ENCODE results near the gene B9D1. TPM values are rescaled to one million over a fixed set of nuclear protein-coding genes. Genes with fewer than 3 reads are reported as not detected.
A peak's percentile ranks its signal among the peaks of the same experiment; 100 is the strongest.

Gene B9D1
- total RNA-seq, 1 experiment from 2014 or later: 41.5 TPM

DNA sequence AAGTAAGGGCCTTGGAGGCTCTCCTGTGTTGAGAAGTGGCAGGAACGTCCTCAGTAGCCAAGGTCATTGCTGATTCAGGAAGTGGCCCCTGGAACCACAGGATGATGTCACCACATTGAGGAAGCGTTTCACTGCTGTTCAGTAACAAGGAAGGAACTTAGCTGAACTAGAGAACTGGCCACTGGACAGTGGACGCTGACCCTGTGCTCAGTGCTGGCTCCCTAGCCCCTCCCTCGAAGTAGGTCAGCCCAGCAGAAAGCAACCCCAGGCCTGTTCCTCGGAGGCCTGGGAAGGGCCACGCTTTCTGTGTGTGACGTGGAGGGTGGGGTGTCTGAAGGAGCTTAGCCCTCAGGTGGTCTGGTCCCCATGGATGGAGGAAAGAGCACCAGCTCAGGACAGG is 58.3 kb downstream of the B9D1 start:
- peak; percentile 69 for DNase-seq (ENCODE audit: low spot score)

DNA sequence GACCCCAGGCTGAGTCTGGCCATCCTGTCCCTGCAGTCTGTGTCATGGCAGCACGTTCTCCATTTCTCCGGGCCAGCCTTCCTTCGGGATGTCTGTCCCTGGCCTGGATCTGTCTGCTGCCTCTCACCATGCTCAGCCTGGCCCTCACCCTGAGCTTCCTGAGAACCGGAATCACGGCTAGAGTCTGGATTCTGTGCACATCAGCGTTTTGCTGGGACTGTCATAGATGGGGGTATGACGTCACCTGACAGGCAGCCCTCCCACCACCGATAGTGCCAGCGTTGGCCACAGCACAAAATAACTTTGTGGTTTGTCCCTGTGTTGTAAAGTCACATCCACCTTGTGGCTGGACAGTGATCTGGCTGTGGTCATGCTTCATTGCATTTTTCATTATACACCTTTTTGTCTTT is 59.2 kb downstream of the B9D1 start:
- DNase-seq (ENCODE audit: low spot score): no peak

DNA sequence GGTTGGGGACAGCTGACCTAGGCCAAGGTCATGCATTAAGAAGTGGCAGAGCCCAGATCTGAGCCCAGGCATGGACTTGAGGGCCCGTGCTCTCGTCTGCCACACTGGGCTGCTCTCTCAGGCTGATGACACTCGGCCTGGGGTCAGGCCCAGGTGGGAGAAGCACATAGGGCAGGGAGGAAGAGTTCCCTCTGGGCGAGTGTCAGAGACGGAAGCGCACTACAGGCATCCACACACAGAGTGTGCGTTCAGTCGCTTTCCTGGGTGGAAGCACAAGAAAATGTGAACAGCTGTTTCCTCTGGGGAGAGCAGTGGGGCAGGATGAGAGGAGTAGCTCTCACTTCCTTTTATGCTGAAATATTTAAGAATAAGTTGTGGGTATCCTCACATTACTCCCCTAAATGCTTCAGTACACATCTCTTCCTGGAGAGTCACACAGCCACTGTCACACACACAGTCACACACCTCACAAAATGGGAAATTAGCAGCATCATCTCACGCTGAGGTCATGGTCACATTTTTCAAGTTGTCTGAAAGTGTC is 59.7 kb downstream of the B9D1 start:
- DNase-seq (ENCODE audit: low spot score): no peak

DNA sequence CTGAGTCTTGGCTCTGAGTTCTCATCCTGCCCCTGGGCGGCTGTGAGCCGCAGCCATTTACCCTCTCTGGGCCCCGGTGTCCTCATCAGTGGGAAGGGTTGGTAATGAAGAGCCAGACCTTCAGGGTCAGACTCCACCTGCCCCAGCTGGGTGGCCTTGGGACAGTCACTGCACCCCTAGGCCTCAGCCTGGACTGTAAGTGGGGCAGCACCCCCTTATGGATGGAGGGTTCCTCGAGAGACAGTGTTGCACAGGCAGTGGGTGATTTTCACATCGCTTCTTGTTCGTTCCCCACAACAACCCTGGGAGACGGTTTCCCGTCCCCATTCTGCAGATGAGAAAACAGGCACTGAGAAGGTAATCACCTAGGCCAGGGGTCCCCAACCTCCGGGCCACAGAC is 60.5 kb downstream of the B9D1 start:
- no peak for DNase-seq (ENCODE audit: low spot score)

DNA sequence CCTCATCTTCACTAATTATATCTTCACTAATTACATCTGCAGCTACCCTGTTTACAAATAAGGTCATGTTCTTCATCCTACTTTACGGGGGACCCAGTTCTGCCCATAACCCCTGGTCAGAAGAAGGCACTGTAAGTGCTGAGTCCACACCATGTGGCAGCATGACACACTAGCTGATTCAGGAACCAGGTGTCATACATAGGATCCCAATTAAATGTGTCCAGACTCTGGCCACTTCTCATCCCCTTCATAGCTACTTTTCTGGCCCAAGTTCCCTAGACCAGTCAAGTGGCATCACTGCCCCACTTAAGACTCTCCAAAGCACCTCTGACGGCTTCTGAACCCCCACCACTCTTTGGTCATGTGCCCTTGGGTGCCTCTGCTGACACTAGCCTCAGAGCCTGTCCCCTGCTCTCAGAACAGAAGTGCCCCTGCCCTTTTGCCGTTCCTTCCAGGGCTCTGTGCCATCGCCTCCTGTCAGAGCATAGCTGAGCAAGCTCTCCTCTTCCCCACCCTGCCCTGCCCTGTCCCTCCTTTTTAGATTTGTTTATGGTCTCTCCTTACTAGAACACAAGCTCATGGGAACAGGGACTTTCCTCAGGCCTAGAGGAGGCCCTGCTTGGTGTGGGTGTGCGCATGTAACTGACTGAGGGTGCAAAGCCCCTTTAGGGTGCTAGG is 61.1 kb downstream of the B9D1 start:
- DNase-seq (ENCODE audit: low spot score): no peak

DNA sequence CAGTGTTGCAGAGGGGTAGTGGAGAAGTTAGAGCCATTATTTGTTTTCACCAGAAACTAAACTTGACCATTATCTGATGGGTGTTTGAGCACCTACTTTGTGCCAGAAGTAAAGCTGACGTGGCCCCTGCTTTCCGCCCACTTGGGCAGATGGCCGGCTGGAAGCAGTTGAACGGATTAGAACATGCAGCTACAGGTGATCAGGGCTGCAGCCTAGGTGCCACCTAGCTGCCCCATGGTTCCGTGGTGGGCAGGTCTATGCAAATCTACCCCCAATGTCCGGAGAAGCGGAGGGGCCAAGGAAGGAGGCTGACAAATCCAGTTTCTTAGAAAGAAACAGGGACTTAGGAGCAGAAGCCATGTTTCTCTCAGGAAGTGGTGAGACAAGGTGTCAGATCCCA is 62.7 kb downstream of the B9D1 start:
- no peak for DNase-seq (ENCODE audit: low spot score)

DNA sequence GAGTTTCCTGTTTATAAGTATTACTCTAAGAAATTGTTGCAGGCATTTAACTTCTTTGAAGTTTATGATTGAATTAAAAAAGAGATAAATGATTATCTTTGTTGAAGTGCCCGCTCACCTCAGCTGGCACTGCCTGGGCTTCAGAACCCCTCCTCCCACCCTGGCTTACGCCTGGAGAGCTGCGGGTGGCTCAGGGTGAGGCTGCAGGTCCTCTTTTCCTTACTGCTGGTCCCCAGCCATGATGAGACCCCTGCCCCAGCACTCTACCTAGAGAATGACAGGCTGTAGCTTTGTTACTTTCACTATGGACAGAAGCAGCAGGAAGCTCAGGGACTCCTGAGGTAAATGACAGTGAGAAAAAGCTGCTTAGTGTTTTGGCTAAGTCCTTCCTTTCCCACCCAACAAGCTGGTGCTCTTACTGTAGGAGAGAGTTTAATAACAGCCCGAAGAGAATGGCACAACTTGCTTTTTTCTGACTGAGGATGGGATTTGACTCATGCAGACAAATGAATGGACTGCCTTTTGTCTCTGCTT is 63.2 kb downstream of the B9D1 start:
- no peak for DNase-seq (ENCODE audit: low spot score)

- no peak for DNase-seq (ENCODE audit: low spot score)
Measured at GRCh38 chr17:19298569-19299213, 63.8 kb downstream of the B9D1 start.

GRCh38 chr17:19296786-19297778 is 65.4 kb downstream of the B9D1 start:
- no peak for DNase-seq (ENCODE audit: low spot score)

DNA sequence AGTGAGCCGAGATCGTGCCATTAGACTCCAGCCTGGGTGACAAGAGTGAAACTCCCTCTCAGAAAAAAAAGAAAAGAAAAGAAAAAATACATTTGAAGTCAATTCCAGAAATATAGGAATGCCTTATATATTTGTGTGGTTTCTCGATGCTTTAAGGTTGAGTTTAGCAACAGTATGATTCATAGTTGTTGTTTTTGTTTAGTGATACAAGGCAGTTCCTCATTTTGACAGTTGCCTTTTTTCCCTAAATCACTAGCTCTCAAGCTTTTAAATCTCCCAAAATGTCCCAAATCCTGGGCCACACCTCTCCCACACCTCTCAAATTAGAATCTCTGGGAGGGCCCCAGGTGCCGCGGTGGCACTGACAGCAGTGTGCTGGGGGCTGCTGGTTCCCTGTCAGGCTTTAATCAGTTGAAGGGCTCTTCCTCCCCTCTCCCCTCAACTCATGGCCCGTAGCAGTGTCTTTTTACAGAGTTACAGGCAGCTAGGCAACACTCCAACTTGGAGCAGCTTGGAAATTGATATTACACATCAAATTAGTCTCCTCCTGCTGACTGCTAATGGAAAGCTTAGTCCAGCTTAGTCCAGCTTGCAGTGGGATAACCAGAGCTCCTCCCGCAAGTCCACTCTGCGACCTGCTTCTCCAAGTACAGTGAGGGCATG is 66.9 kb downstream of the B9D1 start:
- DNase-seq (ENCODE audit: low spot score): no peak

DNA sequence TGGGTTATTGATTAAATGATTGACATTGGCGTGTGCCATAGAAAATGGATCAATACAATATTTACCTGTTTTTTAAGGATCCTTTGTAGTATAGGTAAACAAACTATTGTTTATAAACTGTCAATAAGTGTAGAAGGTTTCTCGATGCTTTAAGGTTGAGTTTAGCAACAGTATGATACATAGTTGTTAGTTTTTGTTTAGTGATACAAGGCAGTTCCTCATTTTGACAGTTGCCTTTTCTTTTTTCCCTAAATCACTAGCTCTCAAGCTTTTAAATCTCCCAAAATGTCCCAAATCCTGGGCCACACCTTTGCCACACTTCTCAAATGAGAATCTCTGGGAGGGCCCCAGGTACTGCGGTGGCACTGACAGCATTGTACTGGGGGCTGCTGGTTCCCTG is 68.1 kb downstream of the B9D1 start:
- DNase-seq (ENCODE audit: low spot score): no peak

Other genes with a start within 250 kb of the B9D1 start
- gene GRAPL, start 235.1 kb downstream of the B9D1 start, total RNA-seq (2014; rRNA removed; shearing (Covaris generic)): not detected in 2 replicates
- gene EPN2, start 125.4 kb downstream of the B9D1 start, total RNA-seq (2014; rRNA removed; shearing (Covaris generic)): 9.8 and 10.4 TPM in 2 replicates
- 11.5 and 15.5 TPM in 2 replicates for gene MAPK7, start 15.8 kb upstream of the B9D1 start, total RNA-seq (2014; rRNA removed; shearing (Covaris generic))
- gene MFAP4, start 24.5 kb upstream of the B9D1 start, total RNA-seq (2014; rRNA removed; shearing (Covaris generic)): not detected in 2 replicates
- gene RNF112, start 48.5 kb upstream of the B9D1 start, total RNA-seq (2014; rRNA removed; shearing (Covaris generic)): not detected in 2 replicates
- 4.3 and 7.3 TPM in 2 replicates for gene SLC47A1, start 171.1 kb upstream of the B9D1 start, total RNA-seq (2014; rRNA removed; shearing (Covaris generic))

All from A172 (cell line).